ENCODE measurements around the gene LRP1.

Gene LRP1

DNA sequence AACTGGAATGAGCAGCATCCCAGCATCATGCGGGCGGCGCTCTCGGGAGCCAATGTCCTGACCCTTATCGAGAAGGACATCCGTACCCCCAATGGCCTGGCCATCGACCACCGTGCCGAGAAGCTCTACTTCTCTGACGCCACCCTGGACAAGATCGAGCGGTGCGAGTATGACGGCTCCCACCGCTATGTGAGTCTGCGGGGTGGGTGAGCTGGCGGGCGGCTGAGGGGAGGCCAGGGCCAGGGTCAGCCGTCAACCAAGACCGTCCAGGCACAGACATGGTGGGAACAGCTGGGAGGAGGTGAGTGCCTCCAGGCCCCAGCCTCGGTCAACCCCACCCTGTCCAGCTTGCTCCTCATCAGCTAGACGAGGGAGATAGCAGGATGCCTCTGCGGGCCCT is 62.5 kb downstream of the LRP1 start:
- no peaks in the 10 kb centered on the region for H3K27me3 ChIP-seq (ENCODE audit: control insufficient read depth in 5 of 5, insufficient read depth in 4 of 5, low read length in 5 of 5)
- peaks cover 0 to 15% (median 5%) of the 10 kb centered on the region in 5 donors for H3K4me1 ChIP-seq (ENCODE audit: control insufficient read depth in 5 of 5, insufficient read depth in 5 of 5, low read length in 5 of 5)
- peaks cover 0 to 100% (median 100%) of the 10 kb centered on the region in 5 donors for H3K36me3 ChIP-seq (ENCODE audit: control insufficient read depth in 5 of 5, insufficient read depth in 5 of 5, low read length in 5 of 5)
- H3K9me3 ChIP-seq (ENCODE audit: control insufficient read depth in 5 of 5, low read length in 5 of 5), result no peaks in the 10 kb centered on the region
- no peak overlapping the region for H3K4me3 ChIP-seq (ENCODE audit: low read depth in 1 of 5, low read length in 5 of 5)
- H3K9ac ChIP-seq (ENCODE audit: low read length in 5 of 5), result no peak overlapping the region
- H3K27ac ChIP-seq (ENCODE audit: low read depth, low read length), result no peak overlapping the region

DNA sequence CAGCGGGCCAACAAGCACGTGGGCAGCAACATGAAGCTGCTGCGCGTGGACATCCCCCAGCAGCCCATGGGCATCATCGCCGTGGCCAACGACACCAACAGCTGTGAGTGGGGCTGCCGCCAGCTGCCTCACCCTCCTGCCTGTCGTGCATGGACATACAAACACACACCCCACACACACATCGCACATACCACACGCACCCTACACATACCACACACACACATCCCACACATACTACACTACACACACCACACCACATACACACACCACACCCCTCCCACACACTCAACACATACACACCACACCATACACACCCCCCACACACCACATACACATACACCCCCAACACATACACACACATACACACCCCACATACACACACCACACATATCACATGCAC is 63.1 kb downstream of the LRP1 start:
- Histone ChIP-seq H3K36me3 (ENCODE audit: control insufficient read depth in 5 of 5, insufficient read depth in 5 of 5, low read length in 5 of 5) (peaks cover 0 to 100% (median 100%) of the 10 kb centered on the region in 5 donors), H3K4me3 (ENCODE audit: low read depth in 1 of 5, low read length in 5 of 5) (no peak overlapping the region), H3K27ac (ENCODE audit: low read depth, low read length) (no peak overlapping the region), H3K9me3 (ENCODE audit: control insufficient read depth in 5 of 5, low read length in 5 of 5) (no peaks in the 10 kb centered on the region), H3K27me3 (ENCODE audit: control insufficient read depth in 5 of 5, insufficient read depth in 4 of 5, low read length in 5 of 5) (no peaks in the 10 kb centered on the region), H3K4me1 (ENCODE audit: control insufficient read depth in 5 of 5, insufficient read depth in 5 of 5, low read length in 5 of 5) (peaks cover 0 to 15% (median 5%) of the 10 kb centered on the region in 5 donors), H3K9ac (ENCODE audit: low read length in 5 of 5) (no peak overlapping the region)

GRCh38 chr12:57192920-57193319 is 64.6 kb downstream of the LRP1 start:
- H3K36me3 ChIP-seq (ENCODE audit: control insufficient read depth in 5 of 5, insufficient read depth in 5 of 5, low read length in 5 of 5), result peaks cover 0 to 100% (median 100%) of the 10 kb centered on the region in 5 donors

DNA sequence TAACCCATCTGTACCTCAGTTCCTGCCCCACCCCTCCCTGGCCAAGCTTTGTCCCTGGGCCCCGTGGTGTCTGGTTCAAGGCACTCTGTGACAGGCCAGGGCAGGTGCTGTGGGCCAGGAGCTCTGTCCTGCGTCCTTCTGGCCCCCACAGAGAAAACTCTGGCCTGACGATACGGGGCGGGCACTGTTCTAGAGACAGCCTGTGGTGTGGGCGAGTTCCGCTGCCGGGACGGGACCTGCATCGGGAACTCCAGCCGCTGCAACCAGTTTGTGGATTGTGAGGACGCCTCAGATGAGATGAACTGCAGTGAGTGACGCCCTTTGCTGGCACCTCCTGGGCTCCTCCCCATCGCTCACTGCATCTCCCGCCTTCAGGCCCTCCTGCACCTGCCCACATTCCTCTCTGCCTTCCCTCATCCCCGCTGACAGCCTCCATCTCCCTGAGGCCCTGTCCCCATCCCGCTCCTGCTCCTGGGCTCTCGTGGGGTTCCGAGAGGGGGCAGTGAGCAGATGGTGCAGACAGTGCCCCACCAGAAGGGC is 65.5 kb downstream of the LRP1 start:
- Histone ChIP-seq H3K9ac (ENCODE audit: low read length in 5 of 5) (no peak overlapping the region), H3K9me3 (ENCODE audit: control insufficient read depth in 5 of 5, low read length in 5 of 5) (no peaks in the 10 kb centered on the region), H3K4me1 (ENCODE audit: control insufficient read depth in 5 of 5, insufficient read depth in 5 of 5, low read length in 5 of 5) (peaks cover 0 to 15% (median 5%) of the 10 kb centered on the region in 5 donors), H3K27ac (ENCODE audit: low read depth, low read length) (no peak overlapping the region), H3K27me3 (ENCODE audit: control insufficient read depth in 5 of 5, insufficient read depth in 4 of 5, low read length in 5 of 5) (no peaks in the 10 kb centered on the region), H3K36me3 (ENCODE audit: control insufficient read depth in 5 of 5, insufficient read depth in 5 of 5, low read length in 5 of 5) (peaks cover 0 to 100% (median 100%) of the 10 kb centered on the region in 5 donors), H3K4me3 (ENCODE audit: low read depth in 1 of 5, low read length in 5 of 5) (no peak overlapping the region)

More at GRCh38 chr12:57192920-57193319, 64.6 kb downstream of the LRP1 start:
- Histone ChIP-seq H3K9ac (ENCODE audit: low read length in 5 of 5) (no peak overlapping the region), H3K4me3 (ENCODE audit: low read depth in 1 of 5, low read length in 5 of 5) (no peak overlapping the region), H3K4me1 (ENCODE audit: control insufficient read depth in 5 of 5, insufficient read depth in 5 of 5, low read length in 5 of 5) (peaks cover 0 to 15% (median 5%) of the 10 kb centered on the region in 5 donors), H3K27ac (ENCODE audit: low read depth, low read length) (no peak overlapping the region), H3K27me3 (ENCODE audit: control insufficient read depth in 5 of 5, insufficient read depth in 4 of 5, low read length in 5 of 5) (no peaks in the 10 kb centered on the region), H3K9me3 (ENCODE audit: control insufficient read depth in 5 of 5, low read length in 5 of 5) (no peaks in the 10 kb centered on the region)

- no peak overlapping the region for H3K27ac ChIP-seq (ENCODE audit: low read depth, low read length)
- peaks cover 0 to 15% (median 5%) of the 10 kb centered on the region in 5 donors for H3K4me1 ChIP-seq (ENCODE audit: control insufficient read depth in 5 of 5, insufficient read depth in 5 of 5, low read length in 5 of 5)
- no peaks in the 10 kb centered on the region for H3K27me3 ChIP-seq (ENCODE audit: control insufficient read depth in 5 of 5, insufficient read depth in 4 of 5, low read length in 5 of 5)
- peaks cover 0 to 100% (median 100%) of the 10 kb centered on the region in 5 donors for H3K36me3 ChIP-seq (ENCODE audit: control insufficient read depth in 5 of 5, insufficient read depth in 5 of 5, low read length in 5 of 5)
- no peak overlapping the region for H3K9ac ChIP-seq (ENCODE audit: low read length in 5 of 5)
- no peak overlapping the region for H3K4me3 ChIP-seq (ENCODE audit: low read depth in 1 of 5, low read length in 5 of 5)
- no peaks in the 10 kb centered on the region for H3K9me3 ChIP-seq (ENCODE audit: control insufficient read depth in 5 of 5, low read length in 5 of 5)
These were observed 66.0 kb downstream of the LRP1 start for GRCh38 chr12:57194253-57194652.

GRCh38 chr12:57195186-57195585 is 66.9 kb downstream of the LRP1 start:
- Histone ChIP-seq H3K27me3 (ENCODE audit: control insufficient read depth in 5 of 5, insufficient read depth in 4 of 5, low read length in 5 of 5) (no peaks in the 10 kb centered on the region), H3K27ac (ENCODE audit: low read depth, low read length) (no peak overlapping the region), H3K4me1 (ENCODE audit: control insufficient read depth in 5 of 5, insufficient read depth in 5 of 5, low read length in 5 of 5) (peaks cover 0 to 10% (median under 1%) of the 10 kb centered on the region in 5 donors), H3K36me3 (ENCODE audit: control insufficient read depth in 5 of 5, insufficient read depth in 5 of 5, low read length in 5 of 5) (peaks cover 0 to 100% (median 100%) of the 10 kb centered on the region in 5 donors), H3K9ac (ENCODE audit: low read length in 5 of 5) (no peak overlapping the region), H3K9me3 (ENCODE audit: control insufficient read depth in 5 of 5, low read length in 5 of 5) (no peaks in the 10 kb centered on the region), H3K4me3 (ENCODE audit: low read depth in 1 of 5, low read length in 5 of 5) (no peak overlapping the region)

DNA sequence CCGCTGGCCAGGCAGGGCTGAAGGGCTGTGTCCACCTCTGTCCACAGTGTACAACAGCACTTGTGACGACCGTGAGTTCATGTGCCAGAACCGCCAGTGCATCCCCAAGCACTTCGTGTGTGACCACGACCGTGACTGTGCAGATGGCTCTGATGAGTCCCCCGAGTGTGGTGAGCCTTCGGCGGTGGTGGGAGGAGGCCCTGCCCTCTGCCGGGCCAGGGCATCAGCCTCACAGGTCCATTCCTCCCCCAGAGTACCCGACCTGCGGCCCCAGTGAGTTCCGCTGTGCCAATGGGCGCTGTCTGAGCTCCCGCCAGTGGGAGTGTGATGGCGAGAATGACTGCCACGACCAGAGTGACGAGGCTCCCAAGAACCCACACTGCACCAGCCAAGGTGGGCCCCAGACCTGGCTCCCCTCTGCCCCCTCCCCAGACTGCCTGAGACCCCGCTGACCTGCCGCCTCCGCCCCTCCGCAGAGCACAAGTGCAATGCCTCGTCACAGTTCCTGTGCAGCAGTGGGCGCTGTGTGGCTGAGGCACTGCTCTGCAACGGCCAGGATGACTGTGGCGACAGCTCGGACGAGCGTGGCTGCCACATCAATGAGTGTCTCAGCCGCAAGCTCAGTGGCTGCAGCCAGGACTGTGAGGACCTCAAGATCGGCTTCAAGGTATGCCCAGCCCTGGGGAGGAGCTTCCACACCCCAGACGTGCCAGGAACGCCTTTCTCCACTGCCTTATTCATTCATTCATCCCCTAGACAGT is 67.5 kb downstream of the LRP1 start:
- H3K4me3 ChIP-seq (ENCODE audit: low read depth in 1 of 5, low read length in 5 of 5), result no peak overlapping the region
- H3K27ac ChIP-seq (ENCODE audit: low read depth, low read length), result no peak overlapping the region
- no peak overlapping the region for H3K9ac ChIP-seq (ENCODE audit: low read length in 5 of 5)
- H3K36me3 ChIP-seq (ENCODE audit: control insufficient read depth in 5 of 5, insufficient read depth in 5 of 5, low read length in 5 of 5), result peaks cover 0 to 100% (median 100%) of the 10 kb centered on the region in 5 donors
- no peaks in the 10 kb centered on the region for H3K9me3 ChIP-seq (ENCODE audit: control insufficient read depth in 5 of 5, low read length in 5 of 5)
- H3K27me3 ChIP-seq (ENCODE audit: control insufficient read depth in 5 of 5, insufficient read depth in 4 of 5, low read length in 5 of 5), result no peaks in the 10 kb centered on the region
- H3K4me1 ChIP-seq (ENCODE audit: control insufficient read depth in 5 of 5, insufficient read depth in 5 of 5, low read length in 5 of 5), result peaks cover 0 to 8% (median 0%) of the 10 kb centered on the region in 5 donors

DNA sequence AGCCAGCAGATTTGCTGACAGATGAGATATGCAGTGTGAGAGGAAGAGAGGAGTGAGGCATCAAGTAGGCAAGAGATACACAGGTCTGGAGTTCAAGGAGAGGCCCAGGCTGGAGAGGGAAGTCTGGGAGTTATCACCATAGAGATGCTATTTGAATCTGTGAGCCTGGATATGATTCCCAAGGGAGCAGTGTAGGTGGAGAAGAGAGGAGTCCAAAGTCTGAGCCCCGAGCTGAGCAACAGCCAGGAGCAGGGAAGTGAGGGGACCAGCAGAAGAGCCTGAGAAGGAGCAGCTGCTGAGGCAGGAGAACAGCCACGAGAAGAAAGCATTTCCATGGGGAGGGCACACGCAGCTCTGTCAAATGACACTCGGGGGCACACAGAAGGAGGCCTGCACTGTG is 68.2 kb downstream of the LRP1 start:
- Histone ChIP-seq H3K36me3 (ENCODE audit: control insufficient read depth in 5 of 5, insufficient read depth in 5 of 5, low read length in 5 of 5) (peaks cover 0 to 100% (median 100%) of the 10 kb centered on the region in 5 donors), H3K4me3 (ENCODE audit: low read depth in 1 of 5, low read length in 5 of 5) (no peak overlapping the region), H3K27ac (ENCODE audit: low read depth, low read length) (no peak overlapping the region), H3K27me3 (ENCODE audit: control insufficient read depth in 5 of 5, insufficient read depth in 4 of 5, low read length in 5 of 5) (no peaks in the 10 kb centered on the region), H3K4me1 (ENCODE audit: control insufficient read depth in 5 of 5, insufficient read depth in 5 of 5, low read length in 5 of 5) (peaks cover 0 to 8% (median 0%) of the 10 kb centered on the region in 5 donors), H3K9me3 (ENCODE audit: control insufficient read depth in 5 of 5, low read length in 5 of 5) (no peaks in the 10 kb centered on the region), H3K9ac (ENCODE audit: low read length in 5 of 5) (no peak overlapping the region)

GRCh38 chr12:57196956-57197355 is 68.7 kb downstream of the LRP1 start:
- H3K4me3 ChIP-seq (ENCODE audit: low read depth in 1 of 5, low read length in 5 of 5), result no peak overlapping the region
- H3K9me3 ChIP-seq (ENCODE audit: control insufficient read depth in 5 of 5, low read length in 5 of 5), result no peaks in the 10 kb centered on the region
- H3K27ac ChIP-seq (ENCODE audit: low read depth, low read length), result no peak overlapping the region
- no peaks in the 10 kb centered on the region for H3K27me3 ChIP-seq (ENCODE audit: control insufficient read depth in 5 of 5, insufficient read depth in 4 of 5, low read length in 5 of 5)
- H3K36me3 ChIP-seq (ENCODE audit: control insufficient read depth in 5 of 5, insufficient read depth in 5 of 5, low read length in 5 of 5), result peaks cover 0 to 100% (median 100%) of the 10 kb centered on the region in 5 donors
- H3K9ac ChIP-seq (ENCODE audit: low read length in 5 of 5), result no peak overlapping the region
- H3K4me1 ChIP-seq (ENCODE audit: control insufficient read depth in 5 of 5, insufficient read depth in 5 of 5, low read length in 5 of 5), result peaks cover 0 to 8% (median 0%) of the 10 kb centered on the region in 5 donors

- Histone ChIP-seq H3K4me3 (ENCODE audit: low read depth in 1 of 5, low read length in 5 of 5) (no peak overlapping the region), H3K36me3 (ENCODE audit: control insufficient read depth in 5 of 5, insufficient read depth in 5 of 5, low read length in 5 of 5) (peaks cover 0 to 100% (median 99%) of the 10 kb centered on the region in 5 donors)
These were observed 70.0 kb downstream of the LRP1 start for GRCh38 chr12:57198329-57198728.

More at GRCh38 chr12:57198329-57198728, 70.0 kb downstream of the LRP1 start:
- Histone ChIP-seq H3K27ac (ENCODE audit: low read depth, low read length) (no peak overlapping the region), H3K4me1 (ENCODE audit: control insufficient read depth in 5 of 5, insufficient read depth in 5 of 5, low read length in 5 of 5) (peaks cover 0 to under 1% (median 0%) of the 10 kb centered on the region in 5 donors), H3K9me3 (ENCODE audit: control insufficient read depth in 5 of 5, low read length in 5 of 5) (no peaks in the 10 kb centered on the region), H3K9ac (ENCODE audit: low read length in 5 of 5) (no peak overlapping the region), H3K27me3 (ENCODE audit: control insufficient read depth in 5 of 5, insufficient read depth in 4 of 5, low read length in 5 of 5) (no peaks in the 10 kb centered on the region)
